ENCODE results near the gene ROGDI.

DNA sequence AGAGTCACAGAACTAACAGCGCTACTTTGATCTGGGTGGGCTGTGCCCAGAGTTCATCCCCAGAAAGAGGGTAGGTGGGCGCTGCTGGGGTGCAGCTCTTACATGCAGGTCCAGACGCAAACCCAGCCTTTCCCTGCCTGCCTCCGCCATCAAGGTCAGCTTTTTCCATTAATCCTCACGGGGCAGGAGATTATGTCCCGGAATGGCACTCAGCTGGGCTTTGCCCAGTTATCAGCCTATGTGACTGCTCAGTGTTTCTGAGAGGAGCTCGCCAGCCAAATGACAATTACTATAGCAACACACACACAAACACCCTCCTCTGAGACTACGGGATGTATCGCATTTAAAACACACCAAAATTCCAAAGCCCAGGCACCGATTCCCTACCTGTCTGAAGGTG lies 24.5 kb upstream of the ROGDI start:
- TF ChIP-seq EZH2 (IDR thresholded peaks at IDR 0.05; ENCODE audit: borderline replicate concordance, low read depth, low read length, severe bottlenecking) (no peak), POLR2A (IDR thresholded peaks at IDR 0.05; ENCODE audit: low read depth, low read length) (no peak), POLR2AphosphoS5 (IDR thresholded peaks at IDR 0.05; ENCODE audit: insufficient read depth, low read depth, low read length) (no peak), FOS (IDR thresholded peaks at IDR 0.05; ENCODE audit: borderline replicate concordance, insufficient read depth, low read length) (no peak), MAX (IDR thresholded peaks at IDR 0.05; ENCODE audit: insufficient read depth, insufficient read length) (no peak), JUN (IDR thresholded peaks at IDR 0.05; ENCODE audit: borderline replicate concordance, insufficient read depth, insufficient read length, low read depth) (no peak), MYC (IDR thresholded peaks at IDR 0.05; ENCODE audit: low read depth, low read length) (no peak), GATA2 (IDR thresholded peaks at IDR 0.05; ENCODE audit: insufficient read depth, insufficient read length, low read depth, low read length) (no peak)
- TF ChIP-seq, protein P1, sequence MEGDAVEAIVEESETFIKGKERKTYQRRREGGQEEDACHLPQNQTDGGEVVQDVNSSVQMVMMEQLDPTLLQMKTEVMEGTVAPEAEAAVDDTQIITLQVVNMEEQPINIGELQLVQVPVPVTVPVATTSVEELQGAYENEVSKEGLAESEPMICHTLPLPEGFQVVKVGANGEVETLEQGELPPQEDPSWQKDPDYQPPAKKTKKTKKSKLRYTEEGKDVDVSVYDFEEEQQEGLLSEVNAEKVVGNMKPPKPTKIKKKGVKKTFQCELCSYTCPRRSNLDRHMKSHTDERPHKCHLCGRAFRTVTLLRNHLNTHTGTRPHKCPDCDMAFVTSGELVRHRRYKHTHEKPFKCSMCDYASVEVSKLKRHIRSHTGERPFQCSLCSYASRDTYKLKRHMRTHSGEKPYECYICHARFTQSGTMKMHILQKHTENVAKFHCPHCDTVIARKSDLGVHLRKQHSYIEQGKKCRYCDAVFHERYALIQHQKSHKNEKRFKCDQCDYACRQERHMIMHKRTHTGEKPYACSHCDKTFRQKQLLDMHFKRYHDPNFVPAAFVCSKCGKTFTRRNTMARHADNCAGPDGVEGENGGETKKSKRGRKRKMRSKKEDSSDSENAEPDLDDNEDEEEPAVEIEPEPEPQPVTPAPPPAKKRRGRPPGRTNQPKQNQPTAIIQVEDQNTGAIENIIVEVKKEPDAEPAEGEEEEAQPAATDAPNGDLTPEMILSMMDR (IDR thresholded peaks at IDR 0.05; ENCODE audit: extremely low read depth in 1 of 2, insufficient read depth in 1 of 2, low read depth in 1 of 2, low read length in 2 of 2) = no peak
